ENCODE results near the gene ARPC2.

GRCh38 chr2:218216674-218217359, at the start of gene ARPC2:
- TF ChIP-seq, protein P1, sequence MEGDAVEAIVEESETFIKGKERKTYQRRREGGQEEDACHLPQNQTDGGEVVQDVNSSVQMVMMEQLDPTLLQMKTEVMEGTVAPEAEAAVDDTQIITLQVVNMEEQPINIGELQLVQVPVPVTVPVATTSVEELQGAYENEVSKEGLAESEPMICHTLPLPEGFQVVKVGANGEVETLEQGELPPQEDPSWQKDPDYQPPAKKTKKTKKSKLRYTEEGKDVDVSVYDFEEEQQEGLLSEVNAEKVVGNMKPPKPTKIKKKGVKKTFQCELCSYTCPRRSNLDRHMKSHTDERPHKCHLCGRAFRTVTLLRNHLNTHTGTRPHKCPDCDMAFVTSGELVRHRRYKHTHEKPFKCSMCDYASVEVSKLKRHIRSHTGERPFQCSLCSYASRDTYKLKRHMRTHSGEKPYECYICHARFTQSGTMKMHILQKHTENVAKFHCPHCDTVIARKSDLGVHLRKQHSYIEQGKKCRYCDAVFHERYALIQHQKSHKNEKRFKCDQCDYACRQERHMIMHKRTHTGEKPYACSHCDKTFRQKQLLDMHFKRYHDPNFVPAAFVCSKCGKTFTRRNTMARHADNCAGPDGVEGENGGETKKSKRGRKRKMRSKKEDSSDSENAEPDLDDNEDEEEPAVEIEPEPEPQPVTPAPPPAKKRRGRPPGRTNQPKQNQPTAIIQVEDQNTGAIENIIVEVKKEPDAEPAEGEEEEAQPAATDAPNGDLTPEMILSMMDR (IDR thresholded peaks at IDR 0.05), result peak in 4 of 7 experiments; percentile 10 to 33 (median 26)
- peak; percentile 94 to 98 (median 97) for TF ChIP-seq POLR2AphosphoS5 (IDR thresholded peaks at IDR 0.05)
- no peak for TF ChIP-seq EP300 (IDR thresholded peaks at IDR 0.05)
- peak in 2 of 4 donors; percentile 30 to 90 for TF ChIP-seq POLR2A (IDR thresholded peaks at IDR 0.05)

Data from stomach (tissue), 4 donors.